Endothelial cell of umbilical vein (primary cell): ENCODE measurements around the gene ARFGAP3. TPM values are rescaled to one million over a fixed set of nuclear protein-coding genes. Genes with fewer than 3 reads are reported as not detected.

Experiments
- BruUV-seq: library from RNA; stranded (reverse); fragments of 400-500 nt; replicated peaks from 2 replicates; lab custom pipeline; 2021; lab: Mats Ljungman, UMichigan
- CTCF ChIA-PET: fragments of 300-600, 350-600 bp; sonication (Branson Sonifier 250); formaldehyde crosslinking; loops from one replicate; lab custom pipeline; 2021; ENCODE audit warnings: antibody characterized with exemption, inconsistent platforms; lab: Charles Lee
- POLR2A ChIA-PET: fragments of 300-600, 350-600 bp; sonication (Branson Sonifier 250); formaldehyde crosslinking; loops from one replicate; lab custom pipeline; 2021; ENCODE audit warnings: antibody characterized with exemption, inconsistent platforms; lab: Charles Lee
- DNase-seq: peaks from one replicate; pipeline ENCODE4 v3.0.0-alpha.2; 2011; ENCODE audit warnings: low read depth, low spot score
- FAIRE-seq: peaks from 2 replicates; lab custom pipeline; 2011; peaks lifted over from hg19 to GRCh38; lab: Jason Lieb, UNC
- H2AFZ ChIP-seq: 2 replicates; pipeline ENCODE4 v1.6.0; 2012; ENCODE audit warnings: low read depth, low read length, control low read depth, inconsistent platforms
- H3K27ac ChIP-seq: 2 replicates; pipeline ENCODE4 v1.5.1; 2011; ENCODE audit warnings: low read depth, mild to moderate bottlenecking, control low read depth, low read length, moderate library complexity; ENCODE audit not compliant: insufficient read depth
- H3K27me3 ChIP-seq, 2 experiments: 2 replicates each; pipeline versions ENCODE4 v1.6.0 to v1.6.1; 2011; ENCODE audit warnings: low read length in 2 of 2, mixed read lengths in 1 of 2; ENCODE audit not compliant: control insufficient read depth in 2 of 2, insufficient read depth in 2 of 2
- H3K36me3 ChIP-seq, 2 experiments: 2 replicates in 1 of 2; 3 replicates in 1 of 2; pipeline ENCODE4 v1.5.1; 2011; ENCODE audit warnings: low read length in 2 of 2, mild to moderate bottlenecking in 1 of 2, moderate library complexity in 1 of 2; ENCODE audit not compliant: control insufficient read depth in 2 of 2, insufficient read depth in 2 of 2; ENCODE audit errors: extremely low read depth in 1 of 2
- H3K4me1 ChIP-seq: 3 replicates; pipeline ENCODE4 v1.5.1; 2011; ENCODE audit warnings: mild to moderate bottlenecking, low read length; ENCODE audit not compliant: control insufficient read depth, insufficient read depth; ENCODE audit errors: extremely low read depth
- H3K4me2 ChIP-seq: 2 replicates; pipeline ENCODE4 v1.6.1; 2011; ENCODE audit warnings: low read length, control low read depth, mixed read lengths; ENCODE audit not compliant: insufficient read depth
- H3K4me3 ChIP-seq, 3 experiments: fragments of 200-600 bp in 1 of 3; sonication (generic), shearing (Covaris generic) in 1 of 3; replicated peaks in 1 of 3; 2 replicates each; pipeline ENCODE4 v1.5.1; 2011 to 2016; ENCODE audit warnings: control low read depth in 3 of 3, low read length in 3 of 3, mild to moderate bottlenecking in 2 of 3, inconsistent platforms in 1 of 3, low read depth in 1 of 3, moderate library complexity in 1 of 3; ENCODE audit not compliant: insufficient read depth in 1 of 3
- H3K79me2 ChIP-seq: 2 replicates; pipeline ENCODE4 v1.6.0; 2012; ENCODE audit warnings: low read length, inconsistent platforms; ENCODE audit not compliant: control insufficient read depth, insufficient read depth
- H3K9ac ChIP-seq: replicated peaks from 2 replicates; pipeline ENCODE3; 2011; ENCODE audit warnings: low read length, control low read depth; ENCODE audit not compliant: insufficient read depth; ENCODE audit errors: extremely low read depth
- H3K9me1 ChIP-seq: replicated peaks from 3 replicates; pipeline ENCODE4 v1.6.0; 2011; ENCODE audit warnings: mild to moderate bottlenecking, low read length; ENCODE audit not compliant: control insufficient read depth, insufficient read depth; ENCODE audit errors: extremely low read depth
- H3K9me3 ChIP-seq: replicated peaks from 2 replicates; pipeline ENCODE4 v1.5.1; 2012; ENCODE audit warnings: low read length, inconsistent platforms; ENCODE audit not compliant: control insufficient read depth, insufficient read depth
- H4K20me1 ChIP-seq: replicated peaks from 2 replicates; pipeline ENCODE3; 2011; ENCODE audit warnings: mild to moderate bottlenecking, low read length; ENCODE audit not compliant: control insufficient read depth, insufficient read depth; ENCODE audit errors: extremely low read depth
- CTCF ChIP-seq, 2 donors: IDR thresholded peaks; 1 replicate in 1 of 2; 2 replicates in 1 of 2; pipeline ENCODE4 v1.5.1; 2011; ENCODE audit warnings: low read length in 2 of 2, mild to moderate bottlenecking in 2 of 2, moderate library complexity in 2 of 2, control low read depth in 1 of 2, inconsistent platforms in 1 of 2, low read depth in 1 of 2; ENCODE audit not compliant: insufficient read depth in 1 of 2; ENCODE audit errors: extremely low read depth in 1 of 2
- EZH2 ChIP-seq: IDR thresholded peaks from 2 replicates; pipeline ENCODE4 v1.6.1; 2012; ENCODE audit warnings: borderline replicate concordance, low read depth, mild to moderate bottlenecking, moderate library complexity, low read length, inconsistent platforms; ENCODE audit not compliant: severe bottlenecking
- FOS ChIP-seq: IDR thresholded peaks from 2 replicates; pipeline ENCODE4 v1.6.1; 2011; ENCODE audit warnings: mild to moderate bottlenecking, low read length, moderate library complexity, borderline replicate concordance; ENCODE audit not compliant: insufficient read depth
- GATA2 ChIP-seq: IDR thresholded peaks from 2 replicates; pipeline ENCODE4 v1.7.0; 2011; ENCODE audit warnings: low read depth, mild to moderate bottlenecking, moderate library complexity, mixed read lengths, low read length; ENCODE audit not compliant: insufficient read length, insufficient read depth
- JUN ChIP-seq: IDR thresholded peaks from 2 replicates; pipeline ENCODE4 v1.6.1; 2011; ENCODE audit warnings: borderline replicate concordance, low read depth; ENCODE audit not compliant: insufficient read length, insufficient read depth
- MAX ChIP-seq: IDR thresholded peaks from 2 replicates; pipeline ENCODE4 v1.6.1; 2011; ENCODE audit not compliant: insufficient read depth, insufficient read length
- MYC ChIP-seq: IDR thresholded peaks from one replicate; pipeline ENCODE4 v1.6.1; 2011; ENCODE audit warnings: mild to moderate bottlenecking, low read depth, low read length
- POLR2A ChIP-seq: IDR thresholded peaks from 2 replicates; pipeline ENCODE4 v1.6.1; 2012; ENCODE audit warnings: low read depth, mild to moderate bottlenecking, control low read depth, low read length
- POLR2AphosphoS5 ChIP-seq: IDR thresholded peaks from 2 replicates; pipeline ENCODE4 v1.6.1; 2012; ENCODE audit warnings: low read depth, mild to moderate bottlenecking, control low read depth, low read length, moderate library complexity; ENCODE audit not compliant: insufficient read depth
- dilution Hi-C: fragments of 300-500 bp; cut with MboI; formaldehyde crosslinking; loops from one replicate; pipeline ENCODE4 v1.15.0; 2019; ENCODE audit warnings: low sequenced_read_pairs; ENCODE audit not compliant: extremely low pct_ligation_motif_present
- intact Hi-C: fragments of 100-400 bp; cut with micrococcal nuclease; formaldehyde crosslinking; loops from one replicate; pipeline ENCODE4 v1.10.0; 2022
- polyA plus RNA-seq, 4 experiments: library from polyadenylated mRNA; depleted of rRNA in 3 of 4; stranded (reverse) in 3 of 4; unstranded in 1 of 4; fragments of >200 nt; gene quantifications; 2 replicates each; pipeline versions ENCODE4 v1.2.1 to v1.2.3, GENCODE V29; 2011 to 2012; ENCODE audit warnings: missing spikeins in 1 of 4
- total RNA-seq: library from RNA; stranded (reverse); gene quantifications from 2 replicates; pipeline ENCODE4 v1.2.3, GENCODE V29; 2021

ARFGAP3 gene
- total and polyA plus RNA-seq, 2 donors (not counting 3 experiments of a cell fraction or from before 2014, with no cell fraction given), result 29.1 to 33.4 TPM

- Histone ChIP-seq H3K4me3 (no peak overlapping the region), H3K9me3 (no peaks in the 10 kb centered on the region), H3K36me3 (peaks cover 3 to 24% of the 10 kb centered on the region in 2 experiments), H2AFZ (no peak overlapping the region), H3K79me2 (no peaks in the 10 kb centered on the region), H4K20me1 (no peaks in the 10 kb centered on the region), H3K9ac (no peak overlapping the region), H3K4me1 (no peaks in the 10 kb centered on the region), H3K9me1 (no peaks in the 10 kb centered on the region), H3K4me2 (no peak overlapping the region), H3K27me3 (no peaks in the 10 kb centered on the region), H3K27ac (no peak overlapping the region)
- dilution Hi-C loops, result no loop called here
- TF ChIP-seq JUN (no peak), EZH2 (no peak), GATA2 (no peak), FOS (no peak), CTCF (IDR thresholded peaks at IDR 0.05; ENCODE audit: extremely low read depth in 1 of 2, insufficient read depth in 1 of 2, low read depth in 1 of 2, low read length in 2 of 2) (no peak), MYC (no peak), POLR2A (no peak), POLR2AphosphoS5 (no peak), MAX (no peak)
- ChIA-PET POLR2A (interaction anchor here (0.6 kb wide), 1 partner anchor 89 kb away, joined by 3 read pairs; no protein-coding TSS in a partner anchor), CTCF (interaction anchor here (0.8 kb wide), 1 partner anchor 217 kb away, joined by 3 read pairs; no protein-coding TSS in a partner anchor)
- DNase-seq (no peak), FAIRE-seq (no peak)
- intact Hi-C loops, result no loop called here
- BruUV-seq, result no TSS peak
Measured at GRCh38 chr22:42872821-42873220, 15.7 kb upstream of the ARFGAP3 start.
